Ishikawa (cell line): ENCODE measurements around the gene VIPAS39.

Source experiments
- CEBPB ChIP-seq: IDR thresholded peaks from 2 replicates; pipeline ENCODE4 v1.6.1; 2012
- CREB1 ChIP-seq: IDR thresholded peaks from 2 replicates; pipeline ENCODE4 v1.6.1; 2012; ENCODE audit warnings: low read depth
- EGR1 ChIP-seq: IDR thresholded peaks from 2 replicates; pipeline ENCODE4 v1.6.1; 2012
- EP300 ChIP-seq: IDR thresholded peaks from 2 replicates; pipeline ENCODE4 v1.6.1; 2012; ENCODE audit warnings: borderline replicate concordance
- FOXM1 ChIP-seq: IDR thresholded peaks from 2 replicates; pipeline ENCODE4 v1.6.1; 2012; ENCODE audit warnings: low read depth, borderline replicate concordance
- MAX ChIP-seq: IDR thresholded peaks from 2 replicates; pipeline ENCODE4 v1.6.1; 2012
- NFIC ChIP-seq: IDR thresholded peaks from 2 replicates; pipeline ENCODE4 v1.6.1; 2012
- RAD21 ChIP-seq: IDR thresholded peaks from 2 replicates; pipeline ENCODE4 v1.6.1; 2012; ENCODE audit warnings: low read depth
- REST ChIP-seq: IDR thresholded peaks from 2 replicates; pipeline ENCODE4 v1.6.1; 2012; ENCODE audit warnings: low read depth, mild to moderate bottlenecking
- TAF1 ChIP-seq: IDR thresholded peaks from 2 replicates; pipeline ENCODE4 v1.6.1; 2012; ENCODE audit warnings: low read depth, mild to moderate bottlenecking
- TCF12 ChIP-seq: IDR thresholded peaks from 2 replicates; pipeline ENCODE4 v1.6.1; 2012; ENCODE audit warnings: low read depth
- TEAD4 ChIP-seq: IDR thresholded peaks from 2 replicates; pipeline ENCODE4 v1.6.1; 2012
- USF1 ChIP-seq: IDR thresholded peaks from 2 replicates; pipeline ENCODE4 v1.6.1; 2012
- YY1 ChIP-seq: IDR thresholded peaks from 2 replicates; pipeline ENCODE4 v1.6.1; 2012; ENCODE audit warnings: low read depth
- ZBTB7A ChIP-seq: IDR thresholded peaks from 2 replicates; pipeline ENCODE4 v1.6.1; 2012; ENCODE audit warnings: low read depth

VIPAS39 gene

GRCh38 chr14:77390188-77390587, 67.2 kb downstream of the VIPAS39 start:
- TF ChIP-seq TAF1 (no peak), EGR1 (no peak), ZBTB7A (no peak), YY1 (no peak), TCF12 (no peak), CREB1 (no peak), NFIC (no peak), EP300 (no peak), REST (no peak), FOXM1 (no peak), CEBPB (no peak), USF1 (no peak), RAD21 (no peak), MAX (no peak), TEAD4 (no peak)

GRCh38 chr14:77378701-77379100, 78.7 kb downstream of the VIPAS39 start:
- no peak for TF ChIP-seq ZBTB7A
- no peak for TF ChIP-seq REST
- TF ChIP-seq FOXM1, result no peak
- no peak for TF ChIP-seq EGR1
- no peak for TF ChIP-seq RAD21
- TF ChIP-seq TEAD4, result no peak
- TF ChIP-seq TCF12, result no peak
- no peak for TF ChIP-seq USF1
- no peak for TF ChIP-seq MAX
- TF ChIP-seq TAF1, result no peak
- no peak for TF ChIP-seq CREB1
- TF ChIP-seq YY1, result no peak

- no peak for TF ChIP-seq TAF1
- TF ChIP-seq TCF12, result no peak
- TF ChIP-seq YY1, result no peak
- TF ChIP-seq TEAD4, result no peak
- TF ChIP-seq USF1, result no peak
- no peak for TF ChIP-seq REST
- TF ChIP-seq CEBPB, result no peak
- no peak for TF ChIP-seq ZBTB7A
- no peak for TF ChIP-seq MAX
- TF ChIP-seq CREB1, result no peak
- no peak for TF ChIP-seq EP300
- no peak for TF ChIP-seq FOXM1
- no peak for TF ChIP-seq RAD21
- TF ChIP-seq NFIC, result no peak
- TF ChIP-seq EGR1, result no peak
Measured at GRCh38 chr14:77377502-77377844, 79.9 kb downstream of the VIPAS39 start.

GRCh38 chr14:77376771-77377501, 80.5 kb downstream of the VIPAS39 start, which contains the start of the genes SAMD15 and TMED8:
TSS of gene SAMD15 (plus strand) at chr14:77377379. CDS start at chr14:77377419, 40 bp downstream.
TSS of gene TMED8 (minus strand) at chr14:77377094. CDS start at chr14:77377053, 41 bp downstream.
- TF ChIP-seq TCF12 (peak; percentile 36; the same call in 1 of the 2 replicates), CEBPB (no peak), YY1 (peak; percentile 83), TAF1 (peak; percentile 60; the same call in 1 of the 2 replicates)
